ENCODE data around the gene PEX11B.
A peak's percentile ranks its signal among the peaks of the same experiment; 100 is the strongest.
"Not testable (repeated sequence)": the region's sequence is repeated elsewhere in the genome, so short reads cannot be mapped to it uniquely, and the experiment has no call there.

Gene PEX11B

GRCh38 chr1:145927063-145927886 lies 8.8 kb upstream of the PEX11B start, which contains the start of gene RBM8A:
TSS of gene RBM8A (minus strand) at chr1:145927484. CDS start at chr1:145927426, 58 bp downstream.
- peaks cover 6 to 20% (median 17%) of the 10 kb centered on the region in 4 experiments for H3K4me1 ChIP-seq (ENCODE audit: control extremely low read depth in 1 of 4, control insufficient read depth in 4 of 4, insufficient read depth in 4 of 4, low read length in 3 of 4)
- H3K27ac ChIP-seq (ENCODE audit: insufficient read depth in 1 of 2, low read depth in 1 of 2, low read length in 2 of 2, poor library complexity in 1 of 2, severe bottlenecking in 2 of 2), result peak within 1 kb of the TSS; percentile 96 to 97
- DNase-seq, result peak; percentile 100
- peaks cover 5 to 21% (median 10%) of the 10 kb centered on the region in 4 experiments for H3K36me3 ChIP-seq (ENCODE audit: control insufficient read depth in 4 of 4, insufficient read depth in 4 of 4, low read length in 3 of 4)
- 0% methylated on average over 28 of the region's 41 CpGs for WGBS (ENCODE audit: insufficient coverage)
- ChIA-PET POLR2A (interaction anchor here (0.7 to 2.2 kb wide), 7 partner anchors 9 to 37 kb away, joined by 3 to 15 read pairs (median 5); partner anchors contain the start of genes ANKRD34A, LIX1L, PEX11B and POLR3GL), CTCF (interaction anchor here (0.5 to 2.2 kb wide), 19 partner anchors 8 to 330 kb away, joined by 3 to 10 read pairs (median 4); partner anchors contain the start of genes ANKRD34A, HJV, PEX11B and POLR3GL)
- H3K27me3 ChIP-seq (replicated peaks in 2 of 5; ENCODE audit: control insufficient read depth in 4 of 5, insufficient read depth in 5 of 5, low read length in 4 of 5), result no peaks in the 10 kb centered on the region
- H3K9me3 ChIP-seq (ENCODE audit: control extremely low read depth in 1 of 5, control insufficient read depth in 4 of 5, insufficient read depth in 2 of 5, low read depth in 1 of 5, low read length in 4 of 5), result no peaks in the 10 kb centered on the region
- peak within 1 kb of the TSS; percentile 66 to 92 (median 87) for H3K4me3 ChIP-seq (ENCODE audit: control insufficient read depth in 1 of 7, extremely low read depth in 1 of 7, insufficient read depth in 4 of 7, low read depth in 2 of 7, low read length in 6 of 7)

DNA sequence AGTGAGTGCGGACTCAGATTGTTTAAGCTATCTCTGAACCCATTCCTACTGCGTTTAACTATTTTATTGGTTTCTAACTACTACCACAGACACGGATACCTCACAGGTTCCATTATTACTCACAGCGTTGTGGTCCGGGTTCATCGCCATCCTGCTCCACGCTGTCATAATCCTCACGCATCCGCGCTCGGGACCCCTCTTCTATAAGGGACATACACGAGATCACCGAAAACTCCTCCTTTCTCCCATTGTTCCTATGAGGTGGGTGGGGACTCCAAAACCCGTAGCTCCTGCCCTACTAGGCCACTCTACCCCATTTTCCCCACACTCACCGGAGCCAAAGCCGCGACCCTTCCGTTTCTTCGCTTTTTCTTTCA lies 8.2 kb upstream of the PEX11B start:
- peaks cover 6 to 18% (median 16%) of the 10 kb centered on the region in 4 experiments for H3K4me1 ChIP-seq (ENCODE audit: control extremely low read depth in 1 of 4, control insufficient read depth in 4 of 4, insufficient read depth in 4 of 4, low read length in 3 of 4)
- CTCF ChIA-PET, result interaction anchor here (0.5 to 2.1 kb wide), 13 partner anchors 8 to 329 kb away, joined by 3 to 10 read pairs (median 4); partner anchors contain the start of genes HJV and PEX11B
- WGBS (ENCODE audit: insufficient coverage), result 9% methylated on average over 18 of the region's 19 CpGs
- H3K27ac ChIP-seq (ENCODE audit: insufficient read depth in 1 of 2, low read depth in 1 of 2, low read length in 2 of 2, poor library complexity in 1 of 2, severe bottlenecking in 2 of 2), result peak overlapping the region; percentile 96 to 97
- peak overlapping the region; percentile 66 to 92 (median 87) for H3K4me3 ChIP-seq (ENCODE audit: control insufficient read depth in 1 of 7, extremely low read depth in 1 of 7, insufficient read depth in 4 of 7, low read depth in 2 of 7, low read length in 6 of 7)
- no peaks in the 10 kb centered on the region for H3K9me3 ChIP-seq (ENCODE audit: control extremely low read depth in 1 of 5, control insufficient read depth in 4 of 5, insufficient read depth in 2 of 5, low read depth in 1 of 5, low read length in 4 of 5)
- POLR2A ChIA-PET, result interaction anchor here (1.5 to 2.2 kb wide), 3 partner anchors 8 to 37 kb away, joined by 5 to 15 read pairs (median 9); partner anchors contain the start of genes ANKRD34A, PEX11B and POLR3GL
- no peak for DNase-seq
- H3K27me3 ChIP-seq (replicated peaks in 2 of 5; ENCODE audit: control insufficient read depth in 4 of 5, insufficient read depth in 5 of 5, low read length in 4 of 5), result no peaks in the 10 kb centered on the region
- peaks cover 6 to 23% (median 10%) of the 10 kb centered on the region in 4 experiments for H3K36me3 ChIP-seq (ENCODE audit: control insufficient read depth in 4 of 4, insufficient read depth in 4 of 4, low read length in 3 of 4)

GRCh38 chr1:145922266-145922665 lies 3.7 kb upstream of the PEX11B start:
- Histone ChIP-seq H3K9me3 (ENCODE audit: control extremely low read depth in 1 of 5, control insufficient read depth in 4 of 5, insufficient read depth in 2 of 5, low read depth in 1 of 5, low read length in 4 of 5) (no peaks in the 10 kb centered on the region), H3K36me3 (ENCODE audit: control insufficient read depth in 4 of 4, insufficient read depth in 4 of 4, low read length in 3 of 4) (peaks cover 6 to 23% (median 10%) of the 10 kb centered on the region in 4 experiments), H3K4me3 (ENCODE audit: control insufficient read depth in 1 of 7, extremely low read depth in 1 of 7, insufficient read depth in 4 of 7, low read depth in 2 of 7, low read length in 6 of 7) (no peak overlapping the region), H3K27ac (ENCODE audit: insufficient read depth in 1 of 2, low read depth in 1 of 2, low read length in 2 of 2, poor library complexity in 1 of 2, severe bottlenecking in 2 of 2) (no peak overlapping the region), H3K27me3 (replicated peaks in 2 of 5; ENCODE audit: control insufficient read depth in 4 of 5, insufficient read depth in 5 of 5, low read length in 4 of 5) (no peaks in the 10 kb centered on the region), H3K4me1 (ENCODE audit: control extremely low read depth in 1 of 4, control insufficient read depth in 4 of 4, insufficient read depth in 4 of 4, low read length in 3 of 4) (peaks cover 7 to 34% (median 31%) of the 10 kb centered on the region in 4 experiments)
- DNase-seq, result no peak
- WGBS (ENCODE audit: insufficient coverage), result 100% methylated on average over 1 of the region's 2 CpGs
- ChIA-PET CTCF (interaction anchor here (1.3 to 1.6 kb wide), 2 partner anchors 11 to 55 kb away, joined by 4 read pairs; no protein-coding TSS in a partner anchor), POLR2A (no interaction called here)

DNA sequence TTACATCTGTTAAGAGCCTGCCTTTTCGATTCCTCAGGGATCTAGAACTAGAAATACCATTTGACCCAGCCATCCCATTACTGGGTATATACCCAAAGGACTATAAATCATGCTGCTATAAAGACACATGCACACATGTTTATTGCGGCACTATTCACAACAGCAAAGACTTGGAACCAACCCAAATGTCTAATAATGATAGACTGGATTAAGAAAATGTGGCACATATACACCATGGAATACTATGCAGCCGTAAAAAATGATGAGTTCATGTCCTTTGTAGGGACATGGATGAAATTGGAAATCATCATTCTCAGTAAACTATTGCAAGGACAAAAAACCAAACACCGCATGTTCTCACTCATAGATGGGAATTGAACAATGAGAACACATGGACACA lies 1.8 kb upstream of the PEX11B start:
- H3K9me3 ChIP-seq (ENCODE audit: control extremely low read depth in 1 of 5, control insufficient read depth in 4 of 5, insufficient read depth in 2 of 5, low read depth in 1 of 5, low read length in 4 of 5); DNase-seq; H3K27me3 ChIP-seq (replicated peaks in 2 of 5; ENCODE audit: control insufficient read depth in 4 of 5, insufficient read depth in 5 of 5, low read length in 4 of 5); H3K27ac ChIP-seq (ENCODE audit: insufficient read depth in 1 of 2, low read depth in 1 of 2, low read length in 2 of 2, poor library complexity in 1 of 2, severe bottlenecking in 2 of 2); POLR2A ChIA-PET: not testable (repeated sequence)
- WGBS (ENCODE audit: insufficient coverage), result no CpG with 5 or more reads among the region's 4 CpGs
- CTCF ChIA-PET, result interaction anchor here (1.4 kb wide), 1 partner anchor 11 kb away, joined by 6 read pairs; no protein-coding TSS in a partner anchor
- peaks cover 2 to 28% (median 23%) of the 10 kb centered on the region in 4 experiments for H3K4me1 ChIP-seq (ENCODE audit: control extremely low read depth in 1 of 4, control insufficient read depth in 4 of 4, insufficient read depth in 4 of 4, low read length in 3 of 4)
- H3K4me3 ChIP-seq (ENCODE audit: control insufficient read depth in 1 of 7, extremely low read depth in 1 of 7, insufficient read depth in 4 of 7, low read depth in 2 of 7, low read length in 6 of 7), result peak overlapping the region in 1 of 7 experiments; percentile 99
- peaks cover 0 to 25% (median 13%) of the 10 kb centered on the region in 4 experiments for H3K36me3 ChIP-seq (ENCODE audit: control insufficient read depth in 4 of 4, insufficient read depth in 4 of 4, low read length in 3 of 4)

- ChIA-PET CTCF (interaction anchor here (0.6 to 2.5 kb wide), 10 partner anchors 8 to 113 kb away, joined by 3 to 12 read pairs (median 3); partner anchors contain the start of genes HJV, NUDT17, RBM8A and TXNIP), POLR2A (interaction anchor here (0.6 to 2.1 kb wide), 8 partner anchors 8 to 85 kb away, joined by 3 to 15 read pairs (median 5); partner anchors contain the start of genes ANKRD34A, LIX1L, NUDT17 and PIAS3)
- Histone ChIP-seq H3K27ac (ENCODE audit: insufficient read depth in 1 of 2, low read depth in 1 of 2, low read length in 2 of 2, poor library complexity in 1 of 2, severe bottlenecking in 2 of 2) (peak overlapping the region; percentile 75 to 83), H3K27me3 (replicated peaks in 2 of 5; ENCODE audit: control insufficient read depth in 4 of 5, insufficient read depth in 5 of 5, low read length in 4 of 5) (no peaks in the 10 kb centered on the region), H3K4me1 (ENCODE audit: control extremely low read depth in 1 of 4, control insufficient read depth in 4 of 4, insufficient read depth in 4 of 4, low read length in 3 of 4) (peaks cover 2 to 28% (median 23%) of the 10 kb centered on the region in 4 experiments), H3K9me3 (ENCODE audit: control extremely low read depth in 1 of 5, control insufficient read depth in 4 of 5, insufficient read depth in 2 of 5, low read depth in 1 of 5, low read length in 4 of 5) (no peaks in the 10 kb centered on the region), H3K4me3 (ENCODE audit: control insufficient read depth in 1 of 7, extremely low read depth in 1 of 7, insufficient read depth in 4 of 7, low read depth in 2 of 7, low read length in 6 of 7) (peak overlapping the region; percentile 75 to 99 (median 94)), H3K36me3 (ENCODE audit: control insufficient read depth in 4 of 4, insufficient read depth in 4 of 4, low read length in 3 of 4) (peaks cover 6 to 31% (median 18%) of the 10 kb centered on the region in 4 experiments)
- peak in 2 of 3 donors; percentile 55 to 62 for DNase-seq
- 5% methylated on average over 29 of the region's 33 CpGs for WGBS (ENCODE audit: insufficient coverage)
These were observed 749 bp upstream of the PEX11B start for GRCh38 chr1:145918992-145919939.

DNA sequence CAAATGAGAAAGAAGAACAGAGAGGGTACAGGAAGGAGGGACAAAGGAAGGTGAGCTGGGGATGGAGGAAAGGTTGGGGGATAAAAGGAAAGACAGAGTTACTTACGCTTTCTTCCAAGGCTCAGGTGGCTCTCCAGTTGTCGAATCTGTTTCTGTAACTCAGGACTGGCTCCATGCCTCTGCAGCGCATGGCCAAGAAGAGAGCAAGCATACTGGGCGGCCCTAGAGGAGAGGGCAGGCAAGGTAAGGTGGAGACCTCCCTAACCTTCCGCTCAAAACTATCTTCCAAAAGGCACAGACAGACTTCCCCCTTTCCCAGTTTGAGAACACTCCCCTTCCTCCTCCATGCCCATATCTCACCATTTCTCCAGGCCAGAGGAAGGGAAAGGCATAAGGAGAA lies 922 bp downstream of the PEX11B start:
- no peaks in the 10 kb centered on the region for H3K27me3 ChIP-seq (replicated peaks in 2 of 5; ENCODE audit: control insufficient read depth in 4 of 5, insufficient read depth in 5 of 5, low read length in 4 of 5)
- DNase-seq, result no peak

More for the DNA sequence above, 922 bp downstream of the PEX11B start:
- Histone ChIP-seq H3K4me3 (ENCODE audit: control insufficient read depth in 1 of 7, extremely low read depth in 1 of 7, insufficient read depth in 4 of 7, low read depth in 2 of 7, low read length in 6 of 7) (peak overlapping the region in 6 of 7 experiments; percentile 89 to 99 (median 96)), H3K9me3 (ENCODE audit: control extremely low read depth in 1 of 5, control insufficient read depth in 4 of 5, insufficient read depth in 2 of 5, low read depth in 1 of 5, low read length in 4 of 5) (no peaks in the 10 kb centered on the region), H3K27ac (ENCODE audit: insufficient read depth in 1 of 2, low read depth in 1 of 2, low read length in 2 of 2, poor library complexity in 1 of 2, severe bottlenecking in 2 of 2) (peak overlapping the region; percentile 75 to 83), H3K4me1 (ENCODE audit: control extremely low read depth in 1 of 4, control insufficient read depth in 4 of 4, insufficient read depth in 4 of 4, low read length in 3 of 4) (peaks cover 2 to 28% (median 23%) of the 10 kb centered on the region in 4 experiments), H3K36me3 (ENCODE audit: control insufficient read depth in 4 of 4, insufficient read depth in 4 of 4, low read length in 3 of 4) (peaks cover 6 to 34% (median 19%) of the 10 kb centered on the region in 4 experiments)
- CTCF ChIA-PET, result interaction anchor here (1.0 to 2.9 kb wide), 3 partner anchors 10 to 73 kb away, joined by 4 to 12 read pairs (median 10); partner anchors contain the start of genes NUDT17 and RBM8A
- POLR2A ChIA-PET, result interaction anchor here (1.2 to 2.1 kb wide), 4 partner anchors 10 to 62 kb away, joined by 3 to 15 read pairs (median 5); partner anchors contain the start of genes ANKRD34A, POLR3GL and RBM8A
- 92% methylated on average over 2 of the region's 5 CpGs for WGBS (ENCODE audit: insufficient coverage)

All from common myeloid progenitor, CD34-positive (primary cell).